NB4 (cell line): ENCODE results near the gene RHOH.

ENCODE experiments used
- DNase-seq: peaks from one replicate; pipeline ENCODE4 v3.0.0; 2010; ENCODE audit warnings: low read depth
- H3K4me3 ChIP-seq: one replicate; pipeline ENCODE4 v1.5.1; 2011; ENCODE audit warnings: mild to moderate bottlenecking, low read depth, low read length, moderate library complexity
- CTCF ChIP-seq: IDR thresholded peaks from one replicate; pipeline ENCODE4 v1.5.1; 2012; ENCODE audit warnings: low read depth, low read length
- MYC ChIP-seq: IDR thresholded peaks from 2 replicates; pipeline ENCODE4 v1.6.1; 2011; ENCODE audit warnings: low read depth, low read length
- POLR2A ChIP-seq: IDR thresholded peaks from 2 replicates; pipeline ENCODE4 v1.6.1; 2011; ENCODE audit warnings: mild to moderate bottlenecking; ENCODE audit not compliant: insufficient read length; ENCODE audit errors: extremely low read depth
- TF ChIP-seq, protein P1 (sequence below): IDR thresholded peaks from 2 replicates; pipeline ENCODE4 v1.6.1; 2011; ENCODE audit warnings: low read depth, low read length

Gene RHOH

GRCh38 chr4:40190880-40191815 lies 5.7 kb upstream of the RHOH start:
- DNase-seq: peak; percentile 73
- TF ChIP-seq, protein P1, sequence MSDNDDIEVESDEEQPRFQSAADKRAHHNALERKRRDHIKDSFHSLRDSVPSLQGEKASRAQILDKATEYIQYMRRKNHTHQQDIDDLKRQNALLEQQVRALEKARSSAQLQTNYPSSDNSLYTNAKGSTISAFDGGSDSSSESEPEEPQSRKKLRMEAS: no peak
- peak; percentile 16; the same call in 1 of the 2 replicates for TF ChIP-seq MYC
- no peak for TF ChIP-seq POLR2A
- no peak for TF ChIP-seq CTCF
- H3K4me3 ChIP-seq: no peak overlapping the region

DNA sequence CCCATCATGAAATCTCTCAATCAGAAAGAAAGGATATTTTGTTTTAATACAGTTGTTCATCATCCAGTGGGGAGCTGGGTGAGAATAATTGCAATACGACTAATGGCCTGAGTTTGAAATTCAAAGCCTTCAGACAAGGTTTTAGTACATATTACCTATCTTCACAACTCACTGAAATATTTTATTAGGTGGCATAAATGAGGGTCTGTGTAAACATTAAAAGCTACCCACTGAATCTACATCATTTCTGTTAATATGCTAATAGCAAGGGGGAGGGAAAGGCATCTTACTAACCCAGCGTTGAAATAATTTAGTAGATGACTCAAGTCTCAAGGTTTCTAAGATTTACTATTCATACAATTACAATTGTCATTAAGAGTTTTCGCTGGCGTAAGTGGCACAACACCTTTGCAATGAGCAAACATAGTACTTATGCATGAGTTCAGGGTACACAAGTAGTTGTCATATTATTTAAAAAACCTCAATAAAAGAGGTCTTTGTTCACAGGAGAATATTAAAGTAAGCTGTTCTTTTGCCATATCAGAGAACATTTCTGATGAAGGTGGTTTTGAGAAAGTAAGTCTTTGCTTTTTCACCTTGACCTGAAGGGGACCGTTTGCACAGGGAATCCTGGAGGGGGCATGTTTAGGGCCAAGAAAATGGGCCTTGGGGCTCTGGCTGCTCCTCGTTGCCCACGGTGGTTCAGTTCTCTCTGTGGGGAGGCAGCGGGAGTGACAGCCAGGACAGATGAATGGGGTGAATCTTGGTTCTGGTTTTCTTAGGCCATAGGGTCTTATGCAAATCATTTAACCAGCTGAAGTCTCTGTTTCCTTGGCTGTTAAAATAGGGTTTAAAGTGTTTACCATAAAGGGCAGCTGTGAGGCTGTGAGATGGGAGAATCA lies 4.5 kb upstream of the RHOH start:
- H3K4me3 ChIP-seq: no peak overlapping the region
- no peak for TF ChIP-seq POLR2A
- TF ChIP-seq CTCF: no peak
- TF ChIP-seq MYC: no peak
- TF ChIP-seq, protein P1: no peak
- no peak for DNase-seq

GRCh38 chr4:40193016-40193571 lies 3.7 kb upstream of the RHOH start:
- DNase-seq: peak; percentile 42
- no peak overlapping the region for H3K4me3 ChIP-seq
- TF ChIP-seq CTCF (no peak), MYC (no peak), POLR2A (no peak)
- TF ChIP-seq, protein P1: no peak

DNA sequence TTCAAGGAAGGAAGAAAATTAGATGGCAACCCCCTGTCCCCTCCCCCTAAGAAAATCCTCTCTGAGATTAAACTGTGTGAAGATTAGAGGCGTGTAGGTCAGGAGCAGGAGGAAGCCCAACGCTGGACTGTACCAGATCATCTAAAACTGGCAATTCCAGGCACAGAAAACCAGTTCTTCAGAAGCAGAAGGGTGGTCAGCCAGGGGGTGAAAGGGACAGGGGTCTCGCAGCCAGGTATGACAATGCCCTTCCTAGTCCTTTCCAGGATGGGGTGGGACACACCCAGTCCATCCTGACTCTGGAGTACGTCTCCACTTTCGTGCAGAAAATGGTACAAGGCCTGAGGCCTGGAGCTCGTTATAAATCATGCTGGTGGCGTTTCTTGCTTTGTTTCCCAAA lies 3.3 kb upstream of the RHOH start:
- DNase-seq: no peak
- no peak overlapping the region for H3K4me3 ChIP-seq
- TF ChIP-seq POLR2A (no peak), CTCF (no peak), MYC (no peak)
- TF ChIP-seq, protein P1: no peak

- TF ChIP-seq MYC (peak; percentile 40), POLR2A (no peak), CTCF (no peak)
- TF ChIP-seq, protein P1: peak; percentile 95
- peak; percentile 43 for DNase-seq
- H3K4me3 ChIP-seq: no peak overlapping the region
Measured at GRCh38 chr4:40194602-40195161, 2.1 kb upstream of the RHOH start.
